PC-9 (cell line): Measurements from ENCODE around the gene PCDHB3.

ENCODE experiments used
- CTCF ChIP-seq: fragments of 200-600 bp; sonication (generic); conservative IDR thresholded peaks from 2 replicates; pipeline ENCODE4 v1.6.1; 2017; ENCODE audit warnings: mixed run types, antibody characterized with exemption, mild to moderate bottlenecking, moderate library complexity
- EZH2 ChIP-seq: fragments of 200-600 bp; sonication (generic); IDR thresholded peaks from 2 replicates; pipeline ENCODE4 v1.8.0; 2017; ENCODE audit warnings: antibody characterized with exemption, low read depth

- TF ChIP-seq CTCF: no peak; the same call in 1 of the 2 replicates
- TF ChIP-seq EZH2: no peak
Measured at GRCh38 chr5:141149812-141150211, 49.5 kb downstream of the PCDHB3 start, which contains the start of gene PCDHB6.
